HG03175 (cell line): Measurements from ENCODE around the gene RFX2.
"Not testable (repeated sequence)": the region's sequence is repeated elsewhere in the genome, so short reads cannot be mapped to it uniquely, and the experiment has no call there.

ENCODE experiments used
- ATAC-seq: cut with Tn5 transposase; IDR thresholded peaks from one replicate; pipeline ENCODE4 v1.9.1; 2021; ENCODE audit warnings: mild to moderate bottlenecking, moderate library complexity; ENCODE audit not compliant: unreplicated experiment

Gene RFX2

DNA sequence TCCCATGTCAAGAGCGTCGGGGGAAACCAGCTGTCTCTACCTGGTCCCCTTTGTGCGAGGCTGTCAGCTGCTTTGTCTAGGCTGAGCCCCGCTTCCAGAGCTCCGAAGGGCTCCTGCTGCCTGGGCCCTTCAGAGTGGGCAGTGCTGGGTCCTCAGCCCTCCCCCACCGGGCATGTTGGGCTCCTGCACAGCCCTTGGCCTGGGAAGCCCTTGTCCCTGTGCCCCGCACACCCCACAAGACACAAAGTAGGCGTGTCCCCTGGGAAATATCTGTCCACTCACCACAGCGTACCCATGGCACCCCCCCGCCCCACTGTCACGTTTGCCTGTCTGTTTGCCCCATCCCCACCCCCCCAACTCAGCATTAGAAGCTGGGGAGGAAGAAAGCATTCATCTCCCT is 92.7 kb downstream of the RFX2 start:
- ATAC-seq: no peak

GRCh38 chr19:6015841-6016545 is 94.3 kb downstream of the RFX2 start:
- ATAC-seq: no peak

- ATAC-seq: no peak
These were observed 95.7 kb downstream of the RFX2 start for GRCh38 chr19:6014551-6015135.

- no peak for ATAC-seq
These were observed 97.7 kb downstream of the RFX2 start for GRCh38 chr19:6012426-6013170.

- ATAC-seq: no peak
These were observed 98.5 kb downstream of the RFX2 start for GRCh38 chr19:6011794-6012193.

- no peak for ATAC-seq
These were observed 99.1 kb downstream of the RFX2 start for GRCh38 chr19:6011206-6011605.

DNA sequence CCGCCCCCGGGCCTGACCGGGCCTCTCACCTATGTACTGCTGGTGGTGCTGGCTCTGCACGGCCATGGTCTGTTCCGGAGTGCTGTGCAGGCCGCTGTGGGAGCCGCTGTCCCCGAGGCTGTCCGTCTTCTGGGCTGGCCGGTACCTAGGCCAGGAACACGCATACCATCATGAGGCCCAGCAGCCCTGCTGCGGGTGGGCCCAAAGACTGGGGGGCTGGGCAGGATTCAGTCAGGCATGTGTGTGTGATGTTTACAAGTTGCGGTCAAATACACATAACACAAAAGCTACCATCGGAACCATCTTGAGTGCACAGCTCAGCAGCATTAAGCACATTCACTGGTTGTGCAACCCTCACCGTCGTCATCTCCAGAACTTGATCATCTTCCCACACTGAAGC is 100.2 kb downstream of the RFX2 start:
- no peak for ATAC-seq

DNA sequence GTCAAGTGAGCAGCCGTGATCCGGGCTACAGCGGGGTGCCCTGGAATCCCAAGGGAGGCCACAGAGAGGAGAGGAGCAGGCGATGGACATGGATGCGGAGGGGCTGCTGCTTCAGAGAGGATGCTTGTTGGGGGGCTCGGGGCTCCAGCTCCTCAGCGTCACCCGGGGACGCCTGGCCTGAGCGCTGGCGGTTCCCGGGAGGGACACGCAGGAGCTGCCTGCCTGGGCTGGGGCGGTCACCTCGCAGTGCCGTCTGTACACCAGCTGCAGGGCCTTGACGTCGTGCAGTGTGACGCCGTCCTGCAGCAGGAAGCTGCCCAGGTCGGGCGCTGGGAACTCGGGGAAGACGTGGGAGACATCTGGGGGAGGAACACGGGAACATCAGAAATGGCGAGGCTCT is 102.4 kb downstream of the RFX2 start:
- no peak for ATAC-seq

GRCh38 chr19:6006896-6007295 is 103.4 kb downstream of the RFX2 start:
- no peak for ATAC-seq

- not testable (repeated sequence) for ATAC-seq
These were observed 104.2 kb downstream of the RFX2 start for GRCh38 chr19:6006070-6006446.

DNA sequence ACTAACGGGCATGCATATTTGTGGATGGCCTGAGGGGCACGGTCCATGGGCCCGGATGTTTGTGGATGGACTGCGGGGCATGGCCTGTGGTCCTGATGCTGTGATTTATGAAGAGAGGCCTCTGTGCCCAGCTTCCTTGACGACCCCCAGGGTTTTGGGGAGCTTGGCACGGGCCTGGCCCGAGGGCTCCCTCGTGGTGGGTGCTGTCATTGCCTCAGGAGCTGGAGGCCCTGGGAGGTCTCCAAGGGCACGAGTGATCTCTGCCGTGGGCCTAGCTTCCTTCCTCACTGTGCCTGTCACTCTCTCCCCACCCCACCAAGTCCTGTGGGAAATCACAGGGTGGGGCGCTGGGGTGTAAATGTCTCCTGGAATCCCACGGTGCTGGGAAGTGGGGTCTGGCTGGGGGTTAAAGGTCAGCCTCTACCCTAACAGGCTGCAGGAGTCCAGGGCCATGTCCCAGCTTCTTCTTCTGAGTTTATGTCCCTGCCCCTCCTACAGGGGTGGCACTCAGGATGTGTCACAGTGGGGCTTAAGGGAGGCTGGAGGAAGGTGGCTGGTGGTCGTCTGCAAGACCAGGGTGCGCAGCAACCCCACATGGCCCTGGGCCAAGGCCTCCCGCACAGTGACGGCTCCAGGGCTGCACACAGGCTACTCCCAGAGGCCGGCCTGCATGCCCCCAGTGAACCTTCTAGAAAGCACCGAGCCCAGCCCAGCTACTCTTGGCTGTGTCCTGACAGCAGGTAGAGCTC is 104.8 kb downstream of the RFX2 start:
- no peak for ATAC-seq

DNA sequence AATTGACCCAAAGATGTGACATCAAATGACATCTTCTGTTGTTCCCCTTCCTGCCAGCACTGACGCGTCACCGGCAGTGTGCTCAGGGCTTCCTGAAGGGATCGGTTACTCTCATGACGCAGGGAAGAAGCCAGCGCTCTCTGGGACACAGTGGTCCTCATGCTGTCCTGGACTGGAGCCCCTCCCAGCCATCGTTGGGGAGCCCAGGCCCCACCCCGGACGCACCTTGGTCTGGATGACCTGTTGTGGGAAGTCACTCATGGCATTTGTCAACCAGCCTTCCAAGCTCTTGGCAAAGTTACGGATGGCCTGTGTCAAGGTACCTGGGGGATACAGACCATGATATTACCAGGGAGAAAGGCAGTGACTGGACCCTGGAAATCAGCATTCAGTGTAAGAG is 106.3 kb downstream of the RFX2 start:
- ATAC-seq: no peak

- ATAC-seq: no peak
These were observed 107.7 kb downstream of the RFX2 start for GRCh38 chr19:6002591-6002990.

DNA sequence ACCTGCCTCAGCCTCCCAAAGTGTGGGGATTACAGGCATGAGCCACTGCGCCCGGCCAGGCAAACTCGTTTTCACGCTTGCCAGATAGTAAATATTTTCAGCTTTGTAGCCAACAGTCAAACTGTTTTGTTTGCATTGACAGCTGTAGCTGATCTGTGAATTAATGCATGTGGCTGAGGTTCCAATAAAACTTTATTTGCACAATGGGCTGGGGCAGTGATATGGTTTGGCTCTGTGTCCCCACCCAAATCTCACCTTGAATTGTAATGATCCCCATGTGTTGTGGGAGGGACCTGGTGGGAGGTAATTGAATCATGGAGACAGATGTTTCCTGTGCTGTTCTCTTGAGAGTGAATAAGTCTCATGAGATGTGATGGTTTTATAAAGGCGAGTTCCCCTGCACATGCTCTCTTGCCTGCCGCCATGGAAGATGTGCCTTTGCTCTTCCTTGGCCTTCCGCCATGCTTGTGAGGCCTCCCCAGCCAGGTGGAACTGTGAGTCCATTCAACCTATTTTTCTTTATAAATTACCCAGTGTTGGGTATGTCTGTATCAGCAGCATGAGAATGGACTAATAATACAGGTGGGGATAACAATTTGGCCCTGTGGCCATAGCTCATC is 110.0 kb downstream of the RFX2 start:
- no peak for ATAC-seq

DNA sequence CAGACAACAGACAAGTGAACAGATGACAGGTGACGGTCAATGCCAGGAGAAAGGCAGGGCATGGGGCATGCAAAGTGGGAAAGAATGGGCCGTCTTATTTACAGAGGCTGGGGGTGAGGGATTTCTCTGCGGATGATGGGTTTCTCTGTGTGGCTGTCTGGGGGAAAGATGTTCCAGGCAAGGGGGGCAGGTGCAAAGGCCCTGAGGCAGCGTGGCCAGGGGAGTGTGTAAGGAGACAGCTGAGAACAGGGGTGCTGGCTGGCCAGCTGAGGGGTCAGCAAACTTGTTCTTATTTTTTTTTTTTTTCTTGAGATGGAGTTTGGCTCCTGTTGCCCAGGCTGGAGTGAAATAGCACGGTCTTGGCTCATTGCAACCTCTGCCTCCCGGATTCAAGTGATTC is 110.6 kb downstream of the RFX2 start:
- ATAC-seq: no peak

GRCh38 chr19:5997371-5997770 is 112.9 kb downstream of the RFX2 start:
- no peak for ATAC-seq

GRCh38 chr19:5996623-5997320 is 113.5 kb downstream of the RFX2 start:
- no peak for ATAC-seq

GRCh38 chr19:5996102-5996501 is 114.2 kb downstream of the RFX2 start:
- no peak for ATAC-seq

DNA sequence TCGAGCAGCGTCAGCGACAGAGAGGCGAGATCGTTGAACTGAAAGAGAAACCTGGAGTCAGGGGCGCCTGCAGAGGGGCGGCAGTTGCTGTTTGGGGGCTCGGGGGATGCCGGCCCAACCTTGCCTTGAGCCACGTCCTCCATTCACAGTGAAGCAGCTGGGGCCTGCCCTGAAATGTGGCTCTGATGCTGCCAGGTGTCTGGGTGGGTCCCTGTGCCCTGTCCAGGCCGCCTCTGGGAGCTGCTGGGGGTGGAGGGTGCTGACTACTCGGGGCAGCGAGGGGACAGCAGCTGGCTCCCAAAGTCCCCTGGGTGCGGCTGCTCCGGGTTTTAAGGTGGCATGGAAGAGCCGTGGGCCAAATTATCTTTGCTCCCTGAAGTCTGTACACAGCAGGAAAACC is 114.7 kb downstream of the RFX2 start:
- no peak for ATAC-seq

GRCh38 chr19:5994405-5995165 is 115.7 kb downstream of the RFX2 start:
- ATAC-seq: no peak
